ENCODE results near the gene TAC3. TPM values are rescaled to one million over a fixed set of nuclear protein-coding genes. Genes with fewer than 3 reads are reported as not detected.
"Not testable (repeated sequence)": the region's sequence is repeated elsewhere in the genome, so short reads cannot be mapped to it uniquely, and the experiment has no call there.

TAC3 gene
- 1 to 10 TPM in 1 of 2 donors, not detected in 1; 1.5 TPM for total RNA-seq

DNA sequence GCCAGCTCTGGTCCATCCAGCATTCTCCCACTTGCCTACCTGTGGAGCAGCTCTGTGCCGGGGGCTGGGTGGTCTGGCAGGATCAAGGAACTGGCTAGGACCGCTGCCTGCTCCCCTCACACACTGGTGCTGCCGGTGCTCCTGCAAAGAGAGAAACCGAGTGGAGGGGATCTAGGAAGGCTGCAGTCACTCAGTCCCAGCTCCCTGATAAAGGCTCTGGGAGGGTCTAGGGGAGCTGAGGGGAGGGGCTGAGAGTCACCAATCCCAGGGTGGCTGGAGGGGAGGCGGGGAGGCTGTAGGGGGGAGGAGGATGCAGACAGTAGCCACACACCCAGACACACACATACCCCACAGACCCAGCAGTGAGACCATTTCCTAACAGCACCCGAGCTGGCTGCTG is at the start of gene TAC3:
Gene TAC3, minus strand, starts transcription at position 182 of the 400 bp plus-strand sequence. CDS start 732 bp downstream, outside the sequence.
- Mint-ChIP-seq H3K4me1 (peaks cover 6% of the 10 kb centered on the region), H3K36me3 (ENCODE audit: low read depth) (no peaks in the 10 kb centered on the region), H3K4me3 (no peak within 1 kb of the TSS), H3K9me3 (no peaks in the 10 kb centered on the region), H3K27ac (no peak within 1 kb of the TSS), H3K27me3 (peaks cover 19% of the 10 kb centered on the region)
- no peak for ATAC-seq (replicated peaks)

GRCh38 chr12:57063991-57064685 is 47.8 kb upstream of the TAC3 start:
- peak overlapping the region; percentile 97 for H3K27ac Mint-ChIP-seq
- H3K4me1 Mint-ChIP-seq: peaks cover 22% of the 10 kb centered on the region
- H3K4me3 Mint-ChIP-seq: peak overlapping the region; percentile 81
- no peaks in the 10 kb centered on the region for H3K27me3 Mint-ChIP-seq
- peak; percentile 77 for ATAC-seq (replicated peaks)
- H3K36me3 Mint-ChIP-seq (ENCODE audit: low read depth): peaks cover 94% of the 10 kb centered on the region
- no peaks in the 10 kb centered on the region for H3K9me3 Mint-ChIP-seq

- ATAC-seq (replicated peaks): no peak
- peaks cover 8% of the 10 kb centered on the region for H3K4me1 Mint-ChIP-seq
- H3K36me3 Mint-ChIP-seq (ENCODE audit: low read depth): peaks cover 83% of the 10 kb centered on the region
- H3K9me3 Mint-ChIP-seq: no peaks in the 10 kb centered on the region
- H3K4me3 Mint-ChIP-seq: no peak overlapping the region
- peak overlapping the region; percentile 47 for H3K27ac Mint-ChIP-seq
- H3K27me3 Mint-ChIP-seq: no peaks in the 10 kb centered on the region
Observed at GRCh38 chr12:57058454-57058853, 42.1 kb upstream of the TAC3 start.

GRCh38 chr12:57057067-57057751 is 40.9 kb upstream of the TAC3 start:
- H3K27ac Mint-ChIP-seq: peak overlapping the region; percentile 79

DNA sequence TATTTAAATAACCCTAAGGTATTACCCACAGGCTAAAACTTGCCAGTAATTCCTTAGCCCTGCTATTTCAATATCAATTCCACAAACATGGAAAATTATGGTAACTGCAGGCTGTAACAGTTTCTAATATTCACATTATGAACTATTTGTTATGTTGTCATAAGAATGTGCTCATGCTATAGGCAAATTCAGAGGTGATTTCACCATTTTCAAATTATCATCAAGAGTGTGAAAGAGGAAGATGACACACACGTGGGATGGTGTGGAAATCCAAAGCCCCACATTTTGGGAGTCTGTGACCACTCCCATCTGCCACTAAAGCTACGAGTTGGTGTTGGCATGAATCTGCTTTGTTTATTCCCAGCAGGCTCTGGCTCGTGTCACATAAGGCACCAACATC is 39.5 kb upstream of the TAC3 start:
- no peak overlapping the region for H3K4me3 Mint-ChIP-seq
- no peaks in the 10 kb centered on the region for H3K27me3 Mint-ChIP-seq
- peaks cover 4% of the 10 kb centered on the region for H3K4me1 Mint-ChIP-seq
- H3K27ac Mint-ChIP-seq: no peak overlapping the region
- ATAC-seq (replicated peaks): no peak
- peaks cover 56% of the 10 kb centered on the region for H3K36me3 Mint-ChIP-seq (ENCODE audit: low read depth)
- H3K9me3 Mint-ChIP-seq: no peaks in the 10 kb centered on the region

More at GRCh38 chr12:57057067-57057751, 40.9 kb upstream of the TAC3 start:
- H3K27me3 Mint-ChIP-seq: no peaks in the 10 kb centered on the region
- peaks cover 70% of the 10 kb centered on the region for H3K36me3 Mint-ChIP-seq (ENCODE audit: low read depth)
- H3K9me3 Mint-ChIP-seq: no peaks in the 10 kb centered on the region
- H3K4me3 Mint-ChIP-seq: no peak overlapping the region
- peaks cover 4% of the 10 kb centered on the region for H3K4me1 Mint-ChIP-seq
- ATAC-seq (replicated peaks): no peak

GRCh38 chr12:57053901-57054300 is 37.6 kb upstream of the TAC3 start:
- peaks cover 10% of the 10 kb centered on the region for H3K4me1 Mint-ChIP-seq
- H3K27ac Mint-ChIP-seq; H3K4me3 Mint-ChIP-seq; H3K27me3 Mint-ChIP-seq; ATAC-seq (replicated peaks); H3K9me3 Mint-ChIP-seq: not testable (repeated sequence)
- peaks cover 37% of the 10 kb centered on the region for H3K36me3 Mint-ChIP-seq (ENCODE audit: low read depth)

- Mint-ChIP-seq H3K36me3 (ENCODE audit: low read depth) (peaks cover 30% of the 10 kb centered on the region), H3K4me1 (peaks cover 11% of the 10 kb centered on the region)
- not testable (repeated sequence) for H3K27ac Mint-ChIP-seq; H3K9me3 Mint-ChIP-seq; H3K4me3 Mint-ChIP-seq; H3K27me3 Mint-ChIP-seq; ATAC-seq (replicated peaks)
Observed at GRCh38 chr12:57053146-57053545, 36.8 kb upstream of the TAC3 start.

GRCh38 chr12:57051011-57051410 is 34.7 kb upstream of the TAC3 start:
- H3K4me1 Mint-ChIP-seq: peaks cover 30% of the 10 kb centered on the region
- peaks cover 8% of the 10 kb centered on the region for H3K36me3 Mint-ChIP-seq (ENCODE audit: low read depth)
- H3K27ac Mint-ChIP-seq: no peak overlapping the region
- no peaks in the 10 kb centered on the region for H3K9me3 Mint-ChIP-seq
- no peaks in the 10 kb centered on the region for H3K27me3 Mint-ChIP-seq
- ATAC-seq (replicated peaks): no peak
- no peak overlapping the region for H3K4me3 Mint-ChIP-seq

- Mint-ChIP-seq H3K27ac (peak within 1 kb of the TSS; percentile 86), H3K36me3 (ENCODE audit: low read depth) (peaks cover under 1% of the 10 kb centered on the region), H3K4me1 (peaks cover 33% of the 10 kb centered on the region), H3K4me3 (no peak within 1 kb of the TSS), H3K27me3 (no peaks in the 10 kb centered on the region), H3K9me3 (no peaks in the 10 kb centered on the region)
- no peak for ATAC-seq (replicated peaks)
Observed at GRCh38 chr12:57049890-57050289, 33.6 kb upstream of the TAC3 start, which contains the start of gene MYO1A. Gene MYO1A, minus strand, starts transcription at chr12:57050129. Its CDS starts 1,806 bp downstream, at chr12:57048323.

DNA sequence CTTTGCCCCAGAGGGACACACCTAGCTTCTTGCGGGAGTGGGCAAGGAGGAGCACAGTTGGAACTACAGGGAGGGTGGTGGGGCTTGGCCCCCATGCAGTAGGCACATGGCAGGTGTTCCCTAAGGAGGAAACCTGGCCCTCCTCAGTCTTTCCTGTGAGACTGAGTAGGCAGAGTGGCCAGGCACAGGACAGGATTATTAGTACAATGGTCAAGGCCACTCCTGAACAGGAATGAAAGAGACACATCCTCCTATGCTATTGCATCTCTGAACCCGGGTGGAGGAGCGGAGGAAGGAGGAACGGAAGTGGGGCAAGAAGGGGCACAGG is 32.8 kb upstream of the TAC3 start:
- no peak for ATAC-seq (replicated peaks)
- Mint-ChIP-seq H3K4me1 (peaks cover 33% of the 10 kb centered on the region), H3K27ac (peak overlapping the region; percentile 86), H3K27me3 (no peaks in the 10 kb centered on the region), H3K4me3 (no peak overlapping the region), H3K36me3 (ENCODE audit: low read depth) (no peaks in the 10 kb centered on the region), H3K9me3 (no peaks in the 10 kb centered on the region)

- H3K36me3 Mint-ChIP-seq (ENCODE audit: low read depth): no peaks in the 10 kb centered on the region
- no peak overlapping the region for H3K4me3 Mint-ChIP-seq
- H3K27me3 Mint-ChIP-seq: peaks cover 3% of the 10 kb centered on the region
- peaks cover 33% of the 10 kb centered on the region for H3K4me1 Mint-ChIP-seq
- H3K9me3 Mint-ChIP-seq: no peaks in the 10 kb centered on the region
- ATAC-seq (replicated peaks): no peak
- peak overlapping the region; percentile 86 for H3K27ac Mint-ChIP-seq
Observed at GRCh38 chr12:57048423-57049118, 32.2 kb upstream of the TAC3 start.

GRCh38 chr12:57047981-57048380 is 31.7 kb upstream of the TAC3 start:
- Mint-ChIP-seq H3K4me1 (peaks cover 33% of the 10 kb centered on the region), H3K9me3 (no peaks in the 10 kb centered on the region), H3K36me3 (ENCODE audit: low read depth) (no peaks in the 10 kb centered on the region), H3K4me3 (peak overlapping the region; percentile 53), H3K27me3 (peaks cover 5% of the 10 kb centered on the region), H3K27ac (peak overlapping the region; percentile 86)
- ATAC-seq (replicated peaks): no peak

GRCh38 chr12:57046947-57047890 is 30.9 kb upstream of the TAC3 start:
- Mint-ChIP-seq H3K4me1 (peaks cover 33% of the 10 kb centered on the region), H3K27me3 (peaks cover 5% of the 10 kb centered on the region), H3K27ac (peak overlapping the region; percentile 86), H3K4me3 (peak overlapping the region; percentile 53), H3K36me3 (ENCODE audit: low read depth) (no peaks in the 10 kb centered on the region), H3K9me3 (no peaks in the 10 kb centered on the region)
- ATAC-seq (replicated peaks): peak; percentile 97

Data from activated T-helper 17 cell treated with anti-CD3 and anti-CD28 coated beads, Interleukin-2, amount 50 U/mL, for 72 hours (primary cell).